NCI-H1694 treated with DMSO at 0.1 percent for 48 hours (cell line): ENCODE data around the gene HMGB3.
"Not testable (repeated sequence)": the region's sequence is repeated elsewhere in the genome, so short reads cannot be mapped to it uniquely, and the experiment has no call there.

Experiments used
- DNase-seq: peaks from one replicate; lab custom pipeline; 2025; lab: John Stamatoyannopoulos, UW

The HMGB3 gene

DNA sequence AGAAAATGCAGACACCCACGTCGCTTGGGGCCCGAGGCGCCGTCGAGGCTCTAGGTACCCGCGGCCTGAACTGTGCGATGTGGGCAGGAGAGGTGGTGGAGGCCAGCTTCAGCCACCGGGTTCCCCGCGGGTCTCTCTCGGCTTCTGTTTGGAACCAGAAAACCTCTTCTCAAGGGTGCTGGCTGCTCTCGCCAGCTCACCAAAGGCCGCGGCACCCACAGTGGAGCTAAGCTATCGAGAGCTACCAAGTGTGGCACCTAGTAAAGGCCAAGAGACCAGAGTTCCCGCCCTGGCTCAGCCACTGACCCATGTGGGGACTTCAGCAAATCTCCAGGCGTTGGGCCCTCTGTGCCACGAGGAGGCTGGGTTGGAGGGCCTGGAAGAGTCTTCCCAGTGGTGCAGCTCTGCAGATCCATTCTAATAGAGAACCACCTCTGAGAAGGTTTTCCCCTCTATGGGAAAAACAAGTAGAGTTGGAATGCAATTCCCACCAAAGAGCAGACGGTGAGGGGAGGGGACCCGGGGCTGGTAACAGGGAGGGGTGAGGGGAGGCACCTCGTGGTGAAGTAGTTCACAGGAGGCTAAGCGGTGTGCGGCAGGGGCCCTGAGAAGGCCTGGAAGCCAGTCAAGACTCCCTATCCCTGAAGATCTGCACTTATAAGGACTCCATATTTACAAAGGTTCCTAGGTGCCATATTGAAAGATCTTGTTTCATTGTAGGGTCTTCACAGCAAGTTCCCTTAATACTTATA, 5.5 kb upstream of the HMGB3 start:
- no peak for DNase-seq

GRCh38 chrX:150980186-150980585, 2.9 kb upstream of the HMGB3 start:
- DNase-seq, result no peak

DNA sequence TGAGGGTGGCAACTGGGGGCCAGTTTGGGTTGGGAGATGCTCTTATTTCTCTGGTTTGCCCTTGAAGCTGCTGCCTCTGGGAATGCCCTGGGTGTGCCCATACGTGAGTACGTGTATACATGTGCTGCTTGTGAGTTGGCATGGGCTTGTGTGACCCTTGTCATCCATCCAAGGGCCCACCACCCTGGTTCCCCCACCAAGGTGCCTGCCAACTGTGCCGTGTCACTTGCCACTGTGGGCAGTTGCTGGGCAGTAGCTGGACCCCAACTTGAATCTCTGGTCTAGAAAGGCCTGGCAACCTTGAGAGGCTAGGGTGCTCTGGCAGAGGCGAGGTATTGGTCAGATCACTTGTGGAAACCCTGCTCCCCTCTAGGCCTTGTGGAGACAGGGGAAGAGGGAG, 2.4 kb upstream of the HMGB3 start:
- no peak for DNase-seq

DNA sequence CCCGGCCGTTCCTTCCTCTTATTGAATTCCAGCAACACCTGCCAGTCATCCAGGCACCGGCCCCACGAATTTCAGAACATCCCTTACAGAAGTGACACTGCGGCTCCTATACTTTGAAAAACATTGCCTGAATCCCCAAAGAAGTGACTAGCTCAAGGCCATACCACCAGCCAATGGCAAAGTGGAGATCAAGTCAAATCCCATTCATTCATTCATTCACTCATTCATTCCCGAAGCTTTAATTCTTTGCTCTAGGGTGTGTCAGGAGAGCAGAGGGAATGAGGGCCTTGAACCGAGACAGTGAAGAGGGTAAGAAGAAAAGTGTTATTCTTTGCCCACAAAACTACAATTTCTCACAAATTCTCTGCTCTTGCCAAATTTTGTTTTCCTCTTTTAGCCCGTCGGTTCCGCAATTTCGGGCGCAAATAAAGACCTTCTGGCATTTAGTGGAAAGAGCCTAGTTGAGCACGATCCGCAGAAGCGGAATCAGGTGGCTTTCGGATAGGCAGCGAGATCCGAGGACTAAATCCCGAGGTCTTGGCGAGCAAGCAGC, 824 bp upstream of the HMGB3 start:
- DNase-seq, result no peak

DNA sequence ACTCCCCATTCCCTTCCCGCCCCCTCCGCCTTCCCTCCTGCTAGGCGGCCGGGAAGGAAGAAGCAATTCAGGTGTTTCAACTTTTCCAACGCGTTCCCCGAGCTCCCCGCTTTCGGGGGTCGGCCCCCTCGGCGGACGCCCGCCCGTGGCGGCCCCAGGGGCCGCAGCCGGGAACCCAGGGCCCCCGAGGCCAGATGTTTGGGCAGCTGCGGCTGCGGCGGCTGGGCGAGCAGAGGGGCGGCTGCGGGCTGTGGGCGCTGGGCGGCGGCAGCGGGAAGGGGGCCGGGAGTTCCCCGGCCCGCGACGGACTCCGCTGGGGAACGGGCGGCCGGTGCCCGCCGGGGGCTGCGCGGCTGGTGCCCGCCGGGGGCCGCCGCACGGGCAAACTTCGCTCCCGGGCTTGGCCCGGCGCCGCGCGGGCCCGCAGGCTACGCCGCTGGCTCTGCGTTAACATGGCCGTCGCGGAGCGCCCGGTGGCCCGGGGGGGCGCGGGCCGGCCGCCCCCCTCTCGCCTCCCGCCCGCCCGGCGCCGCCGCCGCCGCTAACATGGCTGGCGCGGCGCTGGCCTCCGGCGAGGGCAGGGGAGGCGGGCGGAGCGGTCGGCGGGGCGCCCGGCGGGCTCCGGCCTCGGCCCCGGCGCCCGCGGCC, 510 bp downstream of the HMGB3 start:
- no peak for DNase-seq

DNA sequence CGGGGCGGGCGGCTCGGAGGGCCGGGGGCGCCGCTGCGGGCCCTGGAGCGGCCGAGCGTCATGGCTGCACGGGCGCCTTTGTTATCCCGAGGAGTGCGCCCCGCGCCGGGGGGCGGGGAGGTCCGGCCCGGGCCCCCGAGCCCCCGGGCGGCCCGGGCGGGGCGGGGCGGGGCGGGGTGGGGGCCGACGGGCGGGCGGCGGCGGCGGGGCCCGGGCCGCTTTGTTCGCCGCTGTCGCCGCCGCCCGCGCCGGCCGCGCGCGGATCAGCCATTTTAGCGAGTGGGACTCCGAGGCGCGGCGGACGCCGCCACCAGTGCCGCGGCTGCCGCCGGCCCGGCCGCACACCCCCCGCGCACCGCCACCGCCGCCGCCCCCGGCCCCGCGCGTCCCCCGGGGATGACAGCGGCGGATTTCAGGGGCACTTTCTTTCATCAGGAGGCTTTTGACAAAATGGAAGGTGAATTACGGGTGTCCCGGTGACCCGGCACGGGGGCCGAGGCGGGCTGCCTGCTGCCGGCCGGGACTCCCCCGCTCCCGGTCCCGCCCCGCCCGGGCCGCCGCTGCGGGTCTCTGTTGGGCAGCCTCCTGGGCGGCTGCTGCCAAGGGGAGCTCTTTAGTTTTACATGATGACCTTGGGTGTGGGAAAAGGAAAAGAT, 1.2 kb downstream of the HMGB3 start:
- no peak for DNase-seq

DNA sequence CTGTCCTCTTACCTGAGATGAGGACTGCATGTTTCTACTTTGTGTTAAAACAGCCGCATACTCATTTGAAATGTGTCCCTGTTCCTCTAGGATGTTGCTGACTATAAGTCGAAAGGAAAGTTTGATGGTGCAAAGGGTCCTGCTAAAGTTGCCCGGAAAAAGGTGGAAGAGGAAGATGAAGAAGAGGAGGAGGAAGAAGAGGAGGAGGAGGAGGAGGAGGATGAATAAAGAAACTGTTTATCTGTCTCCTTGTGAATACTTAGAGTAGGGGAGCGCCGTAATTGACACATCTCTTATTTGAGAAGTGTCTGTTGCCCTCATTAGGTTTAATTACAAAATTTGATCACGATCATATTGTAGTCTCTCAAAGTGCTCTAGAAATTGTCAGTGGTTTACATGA, 4.6 kb downstream of the HMGB3 start:
- not testable (repeated sequence) for DNase-seq

DNA sequence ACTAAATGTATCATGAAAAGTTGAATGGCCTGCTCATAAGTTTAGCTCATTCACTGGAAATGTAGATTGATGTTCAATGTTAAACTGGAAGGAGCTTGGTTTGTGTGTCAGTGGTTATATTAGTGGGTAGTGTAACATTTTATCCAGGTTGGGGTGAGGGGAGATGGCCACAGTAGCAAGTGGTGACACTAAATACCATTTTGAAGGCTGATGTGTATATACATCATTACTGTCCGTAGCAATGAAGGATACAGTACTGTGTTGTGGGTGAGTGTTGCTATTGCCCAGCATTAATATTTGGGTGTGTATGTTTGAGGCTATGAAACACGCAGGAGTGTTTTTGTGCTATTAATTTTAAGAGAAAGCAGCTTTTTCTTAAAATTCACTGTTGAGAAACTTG, 6.3 kb downstream of the HMGB3 start:
- DNase-seq, result no peak

DNA sequence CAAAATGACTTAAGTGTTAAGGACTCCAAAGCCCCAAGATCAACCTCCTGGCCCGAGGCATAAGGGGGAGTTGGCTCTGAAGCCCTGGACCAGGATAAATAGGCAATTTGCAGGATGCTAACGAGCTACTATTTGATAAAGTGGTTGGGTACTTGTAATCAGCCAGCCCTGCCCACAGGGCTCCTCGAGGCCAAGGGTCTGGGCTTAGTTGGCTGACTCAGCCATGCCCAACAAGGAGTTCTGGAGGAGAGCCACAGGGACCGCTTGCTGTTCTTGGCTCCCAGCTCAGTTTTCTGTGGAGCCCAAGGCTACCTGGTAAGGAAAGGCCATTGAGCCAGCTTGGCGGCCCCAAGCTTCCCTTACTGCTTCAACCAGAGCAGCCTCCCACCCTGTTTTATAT, 7.8 kb downstream of the HMGB3 start:
- no peak for DNase-seq

DNA sequence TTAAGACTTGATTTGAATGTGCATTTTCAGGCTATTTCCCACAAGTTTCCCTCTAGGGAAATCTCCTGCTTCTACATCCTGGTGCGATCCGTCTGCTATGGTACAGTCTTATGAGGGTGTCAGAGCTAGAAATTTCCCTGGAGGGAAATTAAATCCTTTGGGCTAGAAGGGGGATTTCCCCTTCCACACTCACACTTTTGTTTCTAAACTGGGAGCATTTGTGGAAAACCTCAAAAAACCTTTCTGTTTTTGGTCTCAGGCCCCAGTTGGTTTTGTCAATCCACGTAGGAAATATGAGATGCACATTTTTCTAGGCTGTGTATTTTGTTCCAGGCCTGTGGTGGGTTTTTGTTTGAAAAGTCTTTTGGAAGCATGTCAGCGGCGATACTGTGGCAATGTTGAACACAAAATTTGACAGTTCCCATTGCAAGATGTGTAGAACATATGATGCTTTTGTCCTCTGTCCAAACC, 17.8 kb downstream of the HMGB3 start:
- no peak for DNase-seq

GRCh38 chrX:151004085-151004484, 20.9 kb downstream of the HMGB3 start:
- no peak for DNase-seq

- no peak for DNase-seq
Measured at GRCh38 chrX:151006410-151007109, 23.4 kb downstream of the HMGB3 start.

GRCh38 chrX:151009582-151009981, 26.4 kb downstream of the HMGB3 start:
- no peak for DNase-seq

DNA sequence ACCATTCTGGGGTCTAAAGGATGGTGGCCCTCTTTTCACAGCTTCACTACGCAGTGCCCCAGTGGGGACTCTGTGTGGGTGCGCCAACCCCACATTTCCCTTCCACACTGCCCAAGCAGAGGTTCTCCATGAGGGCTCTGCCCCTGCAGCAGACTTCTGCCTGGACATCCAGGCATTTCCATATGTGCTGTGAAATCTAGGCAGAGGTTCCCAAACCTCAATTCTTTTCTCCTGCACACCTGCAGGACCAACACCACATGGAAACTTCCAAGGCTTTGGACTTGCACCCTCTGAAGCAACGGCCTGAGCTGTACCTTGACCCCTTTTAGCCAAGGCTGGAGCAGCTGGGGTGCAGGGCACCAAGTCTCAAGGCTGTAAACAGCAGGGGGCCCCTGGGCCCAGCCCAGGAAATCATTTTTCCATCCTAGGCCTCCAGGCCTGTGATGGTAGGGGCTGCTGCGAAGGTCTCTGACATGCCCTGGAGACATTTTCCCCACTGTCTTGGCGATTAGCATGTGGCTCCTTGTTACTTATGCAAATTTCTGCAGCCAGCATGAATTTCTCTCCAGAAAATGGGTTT, 30.1 kb downstream of the HMGB3 start:
- no peak for DNase-seq

GRCh38 chrX:151015684-151016083, 32.5 kb downstream of the HMGB3 start:
- DNase-seq, result no peak

GRCh38 chrX:151019856-151020255, 36.7 kb downstream of the HMGB3 start:
- DNase-seq, result no peak

DNA sequence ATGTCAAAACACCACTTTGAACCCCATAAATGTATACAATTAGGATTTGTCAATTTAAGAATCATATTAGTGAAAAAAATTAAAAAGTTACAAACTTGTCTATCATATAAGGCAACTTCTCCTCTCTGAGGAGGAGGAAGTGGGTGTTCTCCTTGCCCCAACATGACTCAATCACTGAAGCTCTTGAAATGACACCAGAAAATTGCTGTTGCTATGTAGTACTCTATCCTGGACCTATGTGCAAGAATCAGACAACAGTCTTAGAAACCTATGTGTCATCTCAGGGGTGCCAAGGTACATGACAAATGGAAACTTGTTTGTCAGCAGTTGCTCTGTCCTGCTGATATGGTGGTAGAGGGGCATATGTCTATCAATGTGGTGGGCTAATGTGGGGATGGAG, 47.7 kb downstream of the HMGB3 start:
- no peak for DNase-seq

- DNase-seq, result no peak
Measured at GRCh38 chrX:151031391-151031975, 48.3 kb downstream of the HMGB3 start.

DNA sequence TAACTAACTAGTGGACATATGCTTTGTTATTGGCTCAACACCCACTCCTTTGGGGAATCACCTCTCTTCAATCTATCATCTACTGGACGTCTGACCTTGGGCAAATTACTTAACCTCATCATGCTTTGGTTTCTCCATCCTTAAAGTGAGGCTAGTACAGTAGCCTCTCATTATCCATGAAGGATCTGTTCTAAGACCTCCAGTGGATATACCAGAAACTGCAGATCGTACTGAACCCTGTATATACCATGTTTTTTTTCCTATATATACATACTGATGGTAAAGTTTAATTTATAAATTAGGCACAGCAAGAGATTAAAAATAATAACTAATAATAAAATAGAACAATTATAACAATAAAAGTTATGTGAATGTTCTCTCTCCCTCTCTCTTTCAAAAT, 56.2 kb downstream of the HMGB3 start:
- DNase-seq, result no peak
